ENCODE results near the gene COPG1. TPM values are rescaled to one million over a fixed set of nuclear protein-coding genes. Genes with fewer than 3 reads are reported as not detected.

COPG1 gene
- total and polyA plus RNA-seq, 9 of the 15 experiments (the other 6 are each of a cell fraction or from before 2014, with no cell fraction given) = 40.3 to 105 (median 62.4) TPM

DNA sequence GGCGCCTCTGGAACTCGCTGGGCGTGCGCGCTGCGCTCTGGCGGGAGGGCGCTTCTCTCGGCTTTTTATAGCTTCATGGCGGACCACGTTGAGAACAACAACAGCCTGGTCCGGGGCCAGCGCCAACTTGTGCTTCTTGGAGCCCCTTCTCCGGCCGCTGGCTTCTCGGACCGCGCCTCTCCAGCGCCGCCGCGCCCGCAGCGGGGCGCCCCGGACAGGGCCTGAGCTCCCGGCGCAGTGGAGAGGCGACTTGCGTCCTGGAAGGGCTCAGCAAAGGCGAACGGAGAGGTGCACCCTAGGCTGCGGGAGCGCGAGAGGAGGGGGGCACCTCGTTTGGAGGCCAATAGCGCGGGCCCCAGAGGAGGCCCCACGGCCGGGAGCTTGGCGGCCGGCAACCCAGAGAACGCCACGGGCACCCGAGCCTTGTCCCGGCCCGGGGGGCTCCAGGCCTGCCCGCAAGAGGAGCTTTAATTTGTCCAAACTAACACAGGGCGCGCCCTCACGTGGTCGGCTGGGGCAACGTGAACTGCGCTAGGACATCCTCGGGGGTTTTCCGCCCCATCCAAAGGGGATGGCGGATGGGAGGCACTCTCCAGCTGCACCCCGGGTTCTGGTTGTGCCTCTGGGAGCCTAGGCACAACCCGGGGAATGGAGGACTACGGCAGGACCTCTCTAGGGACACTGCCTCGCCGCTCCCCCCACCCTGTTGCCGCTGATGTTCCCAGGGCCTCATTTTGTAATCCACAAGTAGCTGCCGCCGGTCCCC is 67.0 kb downstream of the COPG1 start (continued):
- TF ChIP-seq, protein P1, sequence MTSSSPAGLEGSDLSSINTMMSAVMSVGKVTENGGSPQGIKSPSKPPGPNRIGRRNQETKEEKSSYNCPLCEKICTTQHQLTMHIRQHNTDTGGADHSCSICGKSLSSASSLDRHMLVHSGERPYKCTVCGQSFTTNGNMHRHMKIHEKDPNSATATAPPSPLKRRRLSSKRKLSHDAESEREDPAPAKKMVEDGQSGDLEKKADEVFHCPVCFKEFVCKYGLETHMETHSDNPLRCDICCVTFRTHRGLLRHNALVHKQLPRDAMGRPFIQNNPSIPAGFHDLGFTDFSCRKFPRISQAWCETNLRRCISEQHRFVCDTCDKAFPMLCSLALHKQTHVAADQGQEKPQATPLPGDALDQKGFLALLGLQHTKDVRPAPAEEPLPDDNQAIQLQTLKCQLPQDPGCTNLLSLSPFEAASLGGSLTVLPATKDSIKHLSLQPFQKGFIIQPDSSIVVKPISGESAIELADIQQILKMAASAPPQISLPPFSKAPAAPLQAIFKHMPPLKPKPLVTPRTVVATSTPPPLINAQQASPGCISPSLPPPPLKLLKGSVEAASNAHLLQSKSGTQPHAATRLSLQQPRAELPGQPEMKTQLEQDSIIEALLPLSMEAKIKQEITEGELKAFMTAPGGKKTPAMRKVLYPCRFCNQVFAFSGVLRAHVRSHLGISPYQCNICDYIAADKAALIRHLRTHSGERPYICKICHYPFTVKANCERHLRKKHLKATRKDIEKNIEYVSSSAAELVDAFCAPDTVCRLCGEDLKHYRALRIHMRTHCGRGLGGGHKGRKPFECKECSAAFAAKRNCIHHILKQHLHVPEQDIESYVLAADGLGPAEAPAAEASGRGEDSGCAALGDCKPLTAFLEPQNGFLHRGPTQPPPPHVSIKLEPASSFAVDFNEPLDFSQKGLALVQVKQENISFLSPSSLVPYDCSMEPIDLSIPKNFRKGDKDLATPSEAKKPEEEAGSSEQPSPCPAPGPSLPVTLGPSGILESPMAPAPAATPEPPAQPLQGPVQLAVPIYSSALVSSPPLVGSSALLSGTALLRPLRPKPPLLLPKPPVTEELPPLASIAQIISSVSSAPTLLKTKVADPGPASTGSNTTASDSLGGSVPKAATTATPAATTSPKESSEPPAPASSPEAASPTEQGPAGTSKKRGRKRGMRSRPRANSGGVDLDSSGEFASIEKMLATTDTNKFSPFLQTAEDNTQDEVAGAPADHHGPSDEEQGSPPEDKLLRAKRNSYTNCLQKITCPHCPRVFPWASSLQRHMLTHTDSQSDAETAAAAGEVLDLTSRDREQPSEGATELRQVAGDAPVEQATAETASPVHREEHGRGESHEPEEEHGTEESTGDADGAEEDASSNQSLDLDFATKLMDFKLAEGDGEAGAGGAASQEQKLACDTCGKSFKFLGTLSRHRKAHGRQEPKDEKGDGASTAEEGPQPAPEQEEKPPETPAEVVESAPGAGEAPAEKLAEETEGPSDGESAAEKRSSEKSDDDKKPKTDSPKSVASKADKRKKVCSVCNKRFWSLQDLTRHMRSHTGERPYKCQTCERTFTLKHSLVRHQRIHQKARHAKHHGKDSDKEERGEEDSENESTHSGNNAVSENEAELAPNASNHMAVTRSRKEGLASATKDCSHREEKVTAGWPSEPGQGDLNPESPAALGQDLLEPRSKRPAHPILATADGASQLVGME (CRISPR knock-in tag; IDR thresholded peaks at IDR 0.05) = no peak
- TF ChIP-seq TAL1 (IDR thresholded peaks at IDR 0.05) (no peak), ZNF23 (CRISPR knock-in tag; IDR thresholded peaks at IDR 0.05) (no peak), HDAC1 (IDR thresholded peaks at IDR 0.05) (peak in 1 of 2 experiments; percentile 74; a peak in 2 of 4 replicates), TBP (optimal IDR thresholded peaks at IDR 0.05; ENCODE audit: low read depth, low read length) (peak; percentile 99), ATF7 (IDR thresholded peaks at IDR 0.05) (0 out of 2 replicates have a peak, but pooled peaks have one; percentile 16), KLF6 (CRISPR knock-in tag; IDR thresholded peaks at IDR 0.05; ENCODE audit: borderline replicate concordance) (no peak), FOXK1 (CRISPR knock-in tag; IDR thresholded peaks at IDR 0.05; ENCODE audit: borderline replicate concordance) (peak; percentile 99), HNRNPK (IDR thresholded peaks at IDR 0.05; ENCODE audit: low read depth, low read length, poor library complexity, severe bottlenecking) (no peak), ATF1 (CRISPR knock-in tag; IDR thresholded peaks at IDR 0.05) (no peak), ATF1 (tag; IDR thresholded peaks at IDR 0.05) (peak; percentile 41), ZNF384 (IDR thresholded peaks at IDR 0.05; ENCODE audit: low read depth, low read length) (no peak)
- TF ChIP-seq, protein P2, sequence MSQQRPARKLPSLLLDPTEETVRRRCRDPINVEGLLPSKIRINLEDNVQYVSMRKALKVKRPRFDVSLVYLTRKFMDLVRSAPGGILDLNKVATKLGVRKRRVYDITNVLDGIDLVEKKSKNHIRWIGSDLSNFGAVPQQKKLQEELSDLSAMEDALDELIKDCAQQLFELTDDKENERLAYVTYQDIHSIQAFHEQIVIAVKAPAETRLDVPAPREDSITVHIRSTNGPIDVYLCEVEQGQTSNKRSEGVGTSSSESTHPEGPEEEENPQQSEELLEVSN (IDR thresholded peaks at IDR 0.05; ENCODE audit: borderline replicate concordance in 1 of 2, extremely low read depth in 1 of 2, insufficient read depth in 1 of 2, insufficient read length in 1 of 2, low read depth in 1 of 2, low read length in 1 of 2, poor library complexity in 1 of 2, severe bottlenecking in 1 of 2) = peak in 1 of 2 experiments; percentile 20
- TF ChIP-seq, protein P3, sequence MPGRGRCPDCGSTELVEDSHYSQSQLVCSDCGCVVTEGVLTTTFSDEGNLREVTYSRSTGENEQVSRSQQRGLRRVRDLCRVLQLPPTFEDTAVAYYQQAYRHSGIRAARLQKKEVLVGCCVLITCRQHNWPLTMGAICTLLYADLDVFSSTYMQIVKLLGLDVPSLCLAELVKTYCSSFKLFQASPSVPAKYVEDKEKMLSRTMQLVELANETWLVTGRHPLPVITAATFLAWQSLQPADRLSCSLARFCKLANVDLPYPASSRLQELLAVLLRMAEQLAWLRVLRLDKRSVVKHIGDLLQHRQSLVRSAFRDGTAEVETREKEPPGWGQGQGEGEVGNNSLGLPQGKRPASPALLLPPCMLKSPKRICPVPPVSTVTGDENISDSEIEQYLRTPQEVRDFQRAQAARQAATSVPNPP (IDR thresholded peaks at IDR 0.05; ENCODE audit: borderline replicate concordance, insufficient read depth, insufficient read length) = no peak
- TF ChIP-seq, protein P4, sequence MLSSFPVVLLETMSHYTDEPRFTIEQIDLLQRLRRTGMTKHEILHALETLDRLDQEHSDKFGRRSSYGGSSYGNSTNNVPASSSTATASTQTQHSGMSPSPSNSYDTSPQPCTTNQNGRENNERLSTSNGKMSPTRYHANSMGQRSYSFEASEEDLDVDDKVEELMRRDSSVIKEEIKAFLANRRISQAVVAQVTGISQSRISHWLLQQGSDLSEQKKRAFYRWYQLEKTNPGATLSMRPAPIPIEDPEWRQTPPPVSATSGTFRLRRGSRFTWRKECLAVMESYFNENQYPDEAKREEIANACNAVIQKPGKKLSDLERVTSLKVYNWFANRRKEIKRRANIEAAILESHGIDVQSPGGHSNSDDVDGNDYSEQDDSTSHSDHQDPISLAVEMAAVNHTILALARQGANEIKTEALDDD (IDR thresholded peaks at IDR 0.05) = no peak

Data from K562 (cell line).